Ishikawa (cell line): Measurements from ENCODE around the gene PRELID2.

Experiments
- CEBPB ChIP-seq: IDR thresholded peaks from 2 replicates; pipeline ENCODE4 v1.6.1; 2012
- CREB1 ChIP-seq: IDR thresholded peaks from 2 replicates; pipeline ENCODE4 v1.6.1; 2012; ENCODE audit warnings: low read depth
- EGR1 ChIP-seq: IDR thresholded peaks from 2 replicates; pipeline ENCODE4 v1.6.1; 2012
- EP300 ChIP-seq: IDR thresholded peaks from 2 replicates; pipeline ENCODE4 v1.6.1; 2012; ENCODE audit warnings: borderline replicate concordance
- MAX ChIP-seq: IDR thresholded peaks from 2 replicates; pipeline ENCODE4 v1.6.1; 2012
- TAF1 ChIP-seq: IDR thresholded peaks from 2 replicates; pipeline ENCODE4 v1.6.1; 2012; ENCODE audit warnings: low read depth, mild to moderate bottlenecking
- USF1 ChIP-seq: IDR thresholded peaks from 2 replicates; pipeline ENCODE4 v1.6.1; 2012
- ZBTB7A ChIP-seq: IDR thresholded peaks from 2 replicates; pipeline ENCODE4 v1.6.1; 2012; ENCODE audit warnings: low read depth
- TF ChIP-seq, protein P1 (sequence below): IDR thresholded peaks from 2 replicates; pipeline ENCODE4 v1.6.1; 2012; ENCODE audit warnings: low read depth, mild to moderate bottlenecking

DNA sequence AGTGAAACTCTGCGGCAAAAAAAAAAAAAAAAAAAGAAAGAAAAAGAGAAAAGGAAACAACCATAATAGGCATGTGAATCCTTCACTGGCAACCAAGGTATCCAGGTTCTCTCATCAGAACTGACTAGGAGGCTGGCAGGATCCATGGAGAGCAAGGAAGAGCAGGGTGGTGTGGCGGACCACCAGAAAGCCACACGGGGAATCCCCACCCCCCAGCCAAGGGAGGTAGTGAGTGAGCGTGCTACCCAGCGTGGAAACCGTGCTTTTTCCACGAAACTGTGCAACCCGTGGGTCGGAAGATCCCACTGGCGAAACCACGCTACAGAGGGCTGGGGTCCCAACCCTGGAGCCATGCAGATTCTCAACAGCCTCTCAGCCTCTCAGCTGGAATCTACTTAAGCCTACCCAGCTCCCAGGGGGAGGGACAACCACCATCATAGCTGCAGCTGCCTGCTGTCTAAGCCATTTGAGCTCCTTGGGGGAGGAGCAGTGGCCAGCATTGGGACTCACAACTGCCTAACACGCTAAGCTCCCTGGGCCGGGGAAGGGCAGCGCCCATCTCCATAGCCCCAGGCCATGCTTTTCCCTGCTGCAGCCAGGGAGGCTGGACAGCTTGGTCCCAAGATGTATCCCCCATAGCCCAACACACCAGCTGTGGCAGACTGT is 91.6 kb downstream of the PRELID2 start:
- no peak for TF ChIP-seq CREB1
- no peak for TF ChIP-seq EGR1
- TF ChIP-seq ZBTB7A: no peak
- no peak for TF ChIP-seq TAF1
- TF ChIP-seq, protein P1, sequence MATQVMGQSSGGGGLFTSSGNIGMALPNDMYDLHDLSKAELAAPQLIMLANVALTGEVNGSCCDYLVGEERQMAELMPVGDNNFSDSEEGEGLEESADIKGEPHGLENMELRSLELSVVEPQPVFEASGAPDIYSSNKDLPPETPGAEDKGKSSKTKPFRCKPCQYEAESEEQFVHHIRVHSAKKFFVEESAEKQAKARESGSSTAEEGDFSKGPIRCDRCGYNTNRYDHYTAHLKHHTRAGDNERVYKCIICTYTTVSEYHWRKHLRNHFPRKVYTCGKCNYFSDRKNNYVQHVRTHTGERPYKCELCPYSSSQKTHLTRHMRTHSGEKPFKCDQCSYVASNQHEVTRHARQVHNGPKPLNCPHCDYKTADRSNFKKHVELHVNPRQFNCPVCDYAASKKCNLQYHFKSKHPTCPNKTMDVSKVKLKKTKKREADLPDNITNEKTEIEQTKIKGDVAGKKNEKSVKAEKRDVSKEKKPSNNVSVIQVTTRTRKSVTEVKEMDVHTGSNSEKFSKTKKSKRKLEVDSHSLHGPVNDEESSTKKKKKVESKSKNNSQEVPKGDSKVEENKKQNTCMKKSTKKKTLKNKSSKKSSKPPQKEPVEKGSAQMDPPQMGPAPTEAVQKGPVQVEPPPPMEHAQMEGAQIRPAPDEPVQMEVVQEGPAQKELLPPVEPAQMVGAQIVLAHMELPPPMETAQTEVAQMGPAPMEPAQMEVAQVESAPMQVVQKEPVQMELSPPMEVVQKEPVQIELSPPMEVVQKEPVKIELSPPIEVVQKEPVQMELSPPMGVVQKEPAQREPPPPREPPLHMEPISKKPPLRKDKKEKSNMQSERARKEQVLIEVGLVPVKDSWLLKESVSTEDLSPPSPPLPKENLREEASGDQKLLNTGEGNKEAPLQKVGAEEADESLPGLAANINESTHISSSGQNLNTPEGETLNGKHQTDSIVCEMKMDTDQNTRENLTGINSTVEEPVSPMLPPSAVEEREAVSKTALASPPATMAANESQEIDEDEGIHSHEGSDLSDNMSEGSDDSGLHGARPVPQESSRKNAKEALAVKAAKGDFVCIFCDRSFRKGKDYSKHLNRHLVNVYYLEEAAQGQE: no peak
- TF ChIP-seq USF1: no peak
- TF ChIP-seq EP300: no peak
- no peak for TF ChIP-seq CEBPB
- TF ChIP-seq MAX: no peak
